HG02973 (cell line): ENCODE data around the gene PARD3.
"Not testable (repeated sequence)": the region's sequence is repeated elsewhere in the genome, so short reads cannot be mapped to it uniquely, and the experiment has no call there.

Experiments
- ATAC-seq: cut with Tn5 transposase; IDR thresholded peaks from one replicate; pipeline ENCODE4 v1.9.1; 2021; ENCODE audit warnings: moderate library complexity; ENCODE audit not compliant: unreplicated experiment

The PARD3 gene

GRCh38 chr10:34717429-34717828 is 97.7 kb downstream of the PARD3 start:
- ATAC-seq: no peak

GRCh38 chr10:34716958-34717357 is 98.1 kb downstream of the PARD3 start:
- ATAC-seq: no peak

- ATAC-seq: no peak
Observed at GRCh38 chr10:34716234-34716633, 98.9 kb downstream of the PARD3 start.

GRCh38 chr10:34715511-34716187 is 99.4 kb downstream of the PARD3 start:
- ATAC-seq: no peak

GRCh38 chr10:34713875-34714274 is 101.2 kb downstream of the PARD3 start:
- ATAC-seq: no peak

DNA sequence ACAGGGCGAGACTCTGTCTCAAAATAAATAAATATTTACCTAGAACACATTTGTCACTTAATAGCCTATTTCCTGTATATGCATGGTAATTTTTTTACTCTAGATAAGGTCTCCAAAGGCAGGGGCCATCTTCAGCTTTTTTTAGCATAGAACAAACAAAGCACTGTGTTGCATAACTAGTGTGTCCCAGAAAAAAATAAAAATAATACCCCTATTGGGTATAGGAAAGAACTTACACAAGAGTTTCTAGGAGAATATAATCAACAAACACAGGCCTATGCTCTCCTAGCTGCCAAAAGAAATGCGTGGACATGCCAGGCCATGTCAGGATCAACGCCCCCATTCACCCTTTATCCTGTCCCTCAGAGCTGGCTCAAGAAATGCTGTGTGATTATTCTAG is 103.6 kb downstream of the PARD3 start:
- ATAC-seq: no peak

DNA sequence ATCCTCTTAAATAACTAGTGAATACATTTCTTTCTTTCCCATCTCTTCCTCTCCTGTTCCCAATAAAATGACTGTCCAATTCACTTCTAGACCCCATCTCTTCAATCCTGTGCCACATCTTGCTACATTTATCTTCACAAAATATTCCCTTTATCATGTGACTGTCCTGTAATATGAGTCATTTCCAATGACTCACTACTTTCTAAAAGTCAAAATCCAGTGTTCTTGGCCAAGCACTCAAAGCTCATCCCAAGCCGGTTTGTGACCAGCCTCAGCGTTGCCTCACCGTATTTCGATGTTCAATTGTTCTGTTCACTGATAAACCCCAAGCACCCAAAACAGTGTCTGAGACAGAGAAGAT is 104.7 kb downstream of the PARD3 start:
- ATAC-seq: no peak

DNA sequence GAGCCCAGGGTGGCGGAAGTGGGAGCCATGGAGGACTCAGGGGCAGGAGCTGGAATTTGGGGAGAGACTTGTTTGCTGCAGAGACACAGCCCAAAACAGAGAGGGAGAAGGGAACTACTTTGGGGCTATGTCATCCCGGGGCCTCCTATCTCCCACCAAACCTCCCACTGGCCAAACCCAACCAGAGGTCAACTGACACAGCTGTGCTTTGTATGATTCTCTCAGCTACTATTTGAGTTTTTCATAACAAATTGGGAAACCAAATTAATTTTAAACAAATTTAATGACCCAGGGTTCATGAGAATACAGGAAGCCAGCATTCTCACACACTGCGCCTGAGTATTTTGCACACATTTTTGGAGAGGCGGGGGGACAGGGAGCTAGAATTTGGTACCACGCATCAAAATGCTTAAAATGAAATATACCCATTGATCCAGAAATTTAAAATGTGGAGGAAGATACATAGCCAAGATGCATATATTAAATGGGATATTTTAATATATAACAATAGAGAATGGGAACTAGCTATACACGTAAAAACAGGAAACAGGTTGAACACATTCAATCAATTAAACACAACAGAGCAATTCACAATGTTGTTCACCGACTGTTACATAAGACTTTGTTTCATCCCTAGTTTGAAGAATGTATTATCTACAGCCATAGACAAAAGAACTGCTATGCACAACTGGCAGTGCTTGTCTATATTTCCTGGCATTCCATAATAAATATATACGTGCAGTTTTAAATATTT is 105.3 kb downstream of the PARD3 start:
- ATAC-seq: no peak

DNA sequence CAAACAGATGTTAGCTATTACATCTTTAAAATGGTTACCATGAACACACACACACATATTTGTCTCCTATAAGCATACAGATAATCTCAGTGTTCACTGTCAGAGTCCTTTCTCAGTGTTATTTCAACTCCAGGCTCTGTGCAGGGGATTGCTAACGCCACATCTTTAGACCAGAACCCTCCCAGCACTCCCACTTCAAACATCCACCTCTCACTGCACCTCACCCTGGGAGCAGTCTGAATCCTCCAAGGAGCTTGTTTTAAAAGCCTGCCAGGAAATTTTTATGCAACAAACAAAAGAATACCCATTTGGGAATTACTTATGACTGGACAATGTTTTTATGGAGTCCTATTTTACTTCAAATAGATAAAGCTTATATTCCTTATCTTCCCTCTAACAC is 107.4 kb downstream of the PARD3 start:
- ATAC-seq: no peak

DNA sequence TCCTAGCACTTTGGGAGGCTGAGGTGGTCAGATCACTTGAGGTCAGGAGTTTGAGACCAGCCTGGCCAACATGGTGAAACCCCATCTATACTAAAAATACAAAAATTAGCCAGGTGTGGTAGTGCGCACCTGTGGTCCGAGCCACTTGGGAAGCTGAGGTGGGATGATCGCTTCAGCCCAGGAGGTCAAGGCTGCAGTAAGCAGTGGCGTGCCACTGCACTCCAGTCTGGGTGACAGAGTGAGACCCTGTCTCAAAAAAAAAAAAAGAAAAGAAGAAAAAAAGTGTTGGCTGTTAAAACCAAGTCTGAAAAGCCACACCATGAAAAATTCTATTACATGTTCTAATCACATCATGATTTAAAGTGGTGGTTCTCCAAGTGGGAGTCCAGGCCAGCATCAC is 108.1 kb downstream of the PARD3 start:
- ATAC-seq: not testable (repeated sequence)

GRCh38 chr10:34706147-34706546 is 108.9 kb downstream of the PARD3 start:
- ATAC-seq: no peak

GRCh38 chr10:34705563-34705962 is 109.5 kb downstream of the PARD3 start:
- no peak for ATAC-seq

DNA sequence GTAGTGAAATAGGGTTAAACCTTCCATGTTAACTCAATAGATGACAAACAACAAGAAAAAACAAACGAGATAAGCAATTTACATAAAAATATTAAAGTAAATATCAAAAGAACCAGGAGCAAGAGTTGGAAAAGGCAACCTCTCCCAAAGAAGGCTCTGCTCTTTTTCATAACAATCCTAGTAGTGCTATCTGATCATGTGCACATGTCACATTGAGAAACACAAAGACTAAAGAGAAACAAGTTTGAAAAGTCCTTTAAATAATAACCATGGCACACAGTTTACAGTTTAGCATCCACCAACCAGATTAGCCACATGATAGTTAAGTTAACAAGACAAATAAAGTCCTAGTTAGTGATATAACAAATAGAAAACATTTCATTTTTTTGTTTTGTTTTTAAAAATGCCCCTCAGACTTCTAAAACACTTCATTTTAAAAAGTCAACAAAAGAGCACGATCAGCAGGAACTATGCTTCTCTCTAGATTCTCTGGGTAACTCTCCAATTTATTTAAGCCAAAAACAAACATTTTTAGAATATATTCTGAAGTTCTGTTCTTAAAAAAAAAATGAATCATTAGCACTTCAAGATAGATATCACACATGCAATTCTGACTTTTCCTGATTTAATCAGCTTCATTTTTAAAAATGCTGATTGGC is 110.4 kb downstream of the PARD3 start:
- no peak for ATAC-seq

GRCh38 chr10:34702982-34703381 is 112.1 kb downstream of the PARD3 start:
- ATAC-seq: no peak

- ATAC-seq: no peak
Observed at GRCh38 chr10:34702093-34702937, 112.8 kb downstream of the PARD3 start.

- no peak for ATAC-seq
Observed at GRCh38 chr10:34701194-34701593, 113.9 kb downstream of the PARD3 start.

GRCh38 chr10:34700752-34701151 is 114.3 kb downstream of the PARD3 start:
- not testable (repeated sequence) for ATAC-seq

- no peak for ATAC-seq
Observed at GRCh38 chr10:34699904-34700517, 115.1 kb downstream of the PARD3 start.

DNA sequence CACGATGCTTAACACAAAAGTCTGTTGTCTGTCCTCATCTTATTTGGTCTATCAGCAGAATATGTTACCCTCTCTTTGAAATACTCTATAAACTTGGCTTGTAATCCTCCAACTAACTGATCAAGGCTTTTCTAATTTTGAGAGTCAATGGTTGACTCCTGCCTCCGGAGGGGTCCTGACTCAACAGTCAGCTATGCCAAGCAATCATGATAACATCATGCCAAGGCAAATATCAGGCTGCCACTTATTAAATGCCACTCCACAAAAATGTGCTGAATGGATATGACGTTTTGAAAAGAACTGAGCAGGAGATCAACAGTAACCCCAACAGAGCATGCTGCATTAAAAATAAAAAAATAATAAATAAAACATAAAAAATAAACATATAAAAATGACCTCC is 116.1 kb downstream of the PARD3 start:
- ATAC-seq: no peak

DNA sequence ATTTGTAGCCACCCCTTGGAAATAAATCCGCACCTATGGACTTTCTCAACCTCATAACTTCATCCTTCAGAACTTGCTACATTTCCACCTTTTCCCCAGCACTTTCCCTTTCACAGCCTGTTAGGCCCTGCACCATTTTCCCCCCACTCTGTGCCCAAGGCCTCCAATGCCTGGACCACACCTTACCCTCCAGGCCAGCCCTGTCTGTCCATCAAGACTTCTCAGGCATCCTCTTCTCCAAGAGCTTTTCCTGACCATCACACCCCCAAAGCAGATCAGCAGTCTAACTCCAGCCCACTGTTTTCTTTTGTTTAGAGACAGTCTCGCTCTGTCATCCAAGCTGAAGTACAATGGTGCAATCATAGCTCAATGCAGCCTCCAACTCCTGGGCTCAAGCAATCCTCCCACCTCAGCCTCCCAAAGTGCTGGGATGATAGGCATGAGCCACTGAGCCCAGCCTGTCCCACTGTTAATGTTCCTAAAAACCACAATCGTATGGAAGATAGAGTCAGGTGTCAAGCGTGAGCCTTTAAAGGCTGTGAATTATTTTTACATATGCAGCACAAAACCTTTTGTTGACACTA is 116.8 kb downstream of the PARD3 start:
- ATAC-seq: no peak
